Upper lobe of right lung (tissue), 1 donor: ENCODE measurements around the gene LCT. TPM values are rescaled to one million over a fixed set of nuclear protein-coding genes. Genes with fewer than 3 reads are reported as not detected.

Experiments used
- ATAC-seq: fragments of 200-7000 bp; cut with Tn5 transposase; one replicate; pipeline ENCODE4 v1.9.1; 2020; ENCODE audit warnings: mild to moderate bottlenecking, moderate library complexity
- DNase-seq: peaks from one replicate; pipeline ENCODE4 v3.0.0-alpha.2; 2020
- H3K27ac ChIP-seq: fragments of 200-600 bp; one replicate; pipeline ENCODE4 v1.8.0; 2022
- H3K27me3 ChIP-seq: fragments of 200-600 bp; one replicate; pipeline ENCODE4 v1.8.0; 2022; ENCODE audit warnings: mild to moderate bottlenecking
- H3K36me3 ChIP-seq: fragments of 200-600 bp; one replicate; pipeline ENCODE4 v1.8.0; 2022
- H3K4me1 ChIP-seq: fragments of 200-600 bp; one replicate; pipeline ENCODE4 v1.8.0; 2022
- H3K4me3 ChIP-seq: fragments of 200-600 bp; one replicate; pipeline ENCODE4 v1.8.0; 2022; ENCODE audit warnings: mild to moderate bottlenecking
- H3K9me3 ChIP-seq: fragments of 200-600 bp; one replicate; pipeline ENCODE4 v1.8.0; 2022
- CTCF ChIP-seq: fragments of 200-600 bp; IDR thresholded peaks from one replicate; pipeline ENCODE4 v1.8.0; 2022; ENCODE audit warnings: antibody characterized with exemption
- intact Hi-C: fragments of 100-400 bp; cut with DNase I; formaldehyde crosslinking; loops from one replicate; pipeline ENCODE4 v1.11.0; 2022
- total RNA-seq: library from RNA; stranded (reverse); fragmentation: NEBNext Ultra II Directional; extraction: Animal tissue kit (Norgen Biotek cat#: 25700); gene quantifications from one replicate; pipeline ENCODE4 v1.2.1, GENCODE V29; 2021
- donor health status: DM: no; HTN: yes; CAD: no; lungs with severe emphysema.

LCT gene
- total RNA-seq, 1 donor from 2014 or later, result not detected

- intact Hi-C loops, result no loop called here
- no peak overlapping the region for H3K4me3 ChIP-seq
- ATAC-seq, result no peak
Observed at GRCh38 chr2:135740206-135740605, 96.8 kb downstream of the LCT start.

More at GRCh38 chr2:135740206-135740605, 96.8 kb downstream of the LCT start:
- H3K4me1 ChIP-seq, result peaks cover 22% of the 10 kb centered on the region
- no peak overlapping the region for H3K27ac ChIP-seq
- no peaks in the 10 kb centered on the region for H3K36me3 ChIP-seq
- no peaks in the 10 kb centered on the region for H3K27me3 ChIP-seq
- H3K9me3 ChIP-seq, result no peaks in the 10 kb centered on the region
- DNase-seq, result no peak
- TF ChIP-seq CTCF, result no peak

Other genes with a start within 250 kb of the LCT start
- 80.0 TPM for gene UBXN4, start 95.3 kb downstream of the LCT start, total RNA-seq
- 8.2 TPM for gene MCM6, start 39.3 kb upstream of the LCT start, total RNA-seq
- gene DARS1, start 148.4 kb upstream of the LCT start, total RNA-seq, result 55.3 TPM